GM23248 (cell line): Measurements from ENCODE around the gene POC1A. TPM values are rescaled to one million over a fixed set of nuclear protein-coding genes. Genes with fewer than 3 reads are reported as not detected.

ENCODE experiments used
- DNase-seq: peaks from one replicate; pipeline ENCODE4 v3.0.0-alpha.2; 2015
- H2AFZ ChIP-seq: fragments of 200-600 bp; sonication (generic); 2 replicates; pipeline ENCODE4 v1.6.1; 2016; ENCODE audit warnings: antibody characterized with exemption
- H3F3A ChIP-seq: fragments of 200-600 bp; sonication (generic); 2 replicates; pipeline ENCODE4 v1.6.1; 2016; ENCODE audit warnings: mild to moderate bottlenecking, antibody characterized with exemption, mixed run types; ENCODE audit not compliant: insufficient read depth
- H3K27ac ChIP-seq: fragments of 200-600 bp; sonication (generic); 2 replicates; pipeline ENCODE4 v1.5.1; 2016; ENCODE audit warnings: mild to moderate bottlenecking
- H3K27me3 ChIP-seq: fragments of 200-600 bp; sonication (generic); replicated peaks from 2 replicates; pipeline ENCODE4 v1.6.1; 2016; ENCODE audit warnings: mild to moderate bottlenecking; ENCODE audit not compliant: insufficient read depth
- H3K36me3 ChIP-seq: fragments of 200-600 bp; sonication (generic); 2 replicates; pipeline ENCODE4 v1.6.1; 2016; ENCODE audit warnings: low read depth, mild to moderate bottlenecking
- H3K4me1 ChIP-seq: fragments of 200-600 bp; sonication (generic); 2 replicates; pipeline ENCODE4 v1.6.1; 2016; ENCODE audit warnings: mild to moderate bottlenecking; ENCODE audit not compliant: insufficient read depth
- H3K4me2 ChIP-seq: fragments of 200-600 bp; sonication (generic); one replicate; pipeline ENCODE4 v1.6.1; 2016; ENCODE audit warnings: mild to moderate bottlenecking; ENCODE audit not compliant: unreplicated experiment
- H3K4me3 ChIP-seq: fragments of 200-600 bp; sonication (generic); 2 replicates; pipeline ENCODE4 v1.5.1; 2016; ENCODE audit warnings: mild to moderate bottlenecking
- H3K79me2 ChIP-seq: fragments of 200-600 bp; sonication (generic); 2 replicates; pipeline ENCODE4 v1.6.1; 2016; ENCODE audit warnings: mild to moderate bottlenecking; ENCODE audit not compliant: insufficient read depth
- H3K9ac ChIP-seq: fragments of 200-600 bp; sonication (generic); 2 replicates; pipeline ENCODE4 v1.6.1; 2016; ENCODE audit warnings: mild to moderate bottlenecking
- H3K9me2 ChIP-seq: fragments of 200-600 bp; sonication (generic); 2 replicates; pipeline ENCODE4 v1.6.1; 2016; ENCODE audit warnings: mixed run types, mild to moderate bottlenecking, moderate library complexity; ENCODE audit not compliant: insufficient read depth
- H3K9me3 ChIP-seq: fragments of 200-600 bp; sonication (generic); one replicate; pipeline ENCODE4 v1.6.1; 2017; ENCODE audit warnings: low read depth
- H4K20me1 ChIP-seq: fragments of 200-600 bp; sonication (generic); 2 replicates; pipeline ENCODE4 v1.6.0; 2016; ENCODE audit not compliant: insufficient read depth
- EZH2 ChIP-seq: fragments of 200-600 bp; sonication (generic); IDR thresholded peaks from 2 replicates; pipeline ENCODE4 v1.6.1; 2018; ENCODE audit warnings: antibody characterized with exemption, mild to moderate bottlenecking; ENCODE audit not compliant: insufficient read depth, poor library complexity, severe bottlenecking
- EZH2phosphoT487 ChIP-seq: fragments of 200-600 bp; sonication (generic); IDR thresholded peaks from 2 replicates; pipeline ENCODE4 v1.6.1; 2018; ENCODE audit warnings: antibody characterized with exemption, moderate library complexity, mild to moderate bottlenecking, low read depth; ENCODE audit not compliant: insufficient read depth
- WGBS, 2 experiments: methylation state at CpG; one replicate each; pipeline ENCODE4 v1.1.6; 2015 to 2017; ENCODE audit warnings: low lambda C conversion rate in 2 of 2, low coverage in 1 of 2; ENCODE audit errors: missing lambda C conversion rate in 2 of 2; 5-methylcytosine and 5-hydroxymethylcytosine counted together
- in situ Hi-C: fragments of 300-500 bp; cut with MboI; formaldehyde crosslinking; loops from 2 replicates; pipeline ENCODE4 v1.15.0; 2020
- polyA plus RNA-seq: library from polyadenylated mRNA; unstranded; fragments of >200 nt; fragmentation: Nextera tagmentation; extraction: Ambion mirVana; gene quantifications from 2 replicates; pipeline ENCODE4 v1.2.1, GENCODE V29; 2016
- total RNA-seq: library from RNA; depleted of rRNA; stranded (reverse); fragments of >200 nt; shearing (Covaris generic); gene quantifications from 2 replicates; pipeline ENCODE4 v1.2.3, GENCODE V29; 2014

POC1A gene
- total and polyA plus RNA-seq, 2 experiments from 2014 or later = 5.2 to 11.0 TPM

DNA sequence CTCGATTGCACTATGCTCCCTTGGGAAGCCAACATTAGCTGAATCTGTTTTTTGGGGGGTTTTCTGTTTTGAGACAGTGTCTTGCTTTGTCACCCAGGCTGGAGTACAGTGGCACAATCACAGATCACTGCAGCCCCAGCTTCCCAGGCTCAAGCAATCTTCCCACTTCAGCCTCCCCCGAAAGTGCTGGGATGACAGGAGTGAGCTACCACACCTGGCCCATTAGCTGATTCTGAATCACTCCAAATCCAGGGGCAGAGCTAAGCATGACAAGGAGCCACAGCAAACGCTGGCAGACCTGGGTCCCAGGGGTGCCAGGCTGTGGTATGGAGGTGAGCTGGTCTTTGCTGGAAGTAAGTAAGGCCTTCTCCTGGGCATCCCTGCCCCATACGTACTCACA is 18.9 kb downstream of the POC1A start:
- Histone ChIP-seq H3K79me2 (no peaks in the 10 kb centered on the region), H2AFZ (no peak overlapping the region), H3K4me1 (no peaks in the 10 kb centered on the region), H3K36me3 (no peaks in the 10 kb centered on the region), H3K9me2 (no peaks in the 10 kb centered on the region), H3F3A (no peaks in the 10 kb centered on the region), H3K27me3 (no peaks in the 10 kb centered on the region), H3K4me2 (no peak overlapping the region), H3K4me3 (no peak overlapping the region), H3K27ac (no peak overlapping the region), H4K20me1 (no peaks in the 10 kb centered on the region), H3K9ac (no peak overlapping the region), H3K9me3 (no peaks in the 10 kb centered on the region)
- WGBS, 2 experiments = 76 to 80% methylated on average over 4 of the region's 4 CpGs
- in situ Hi-C loops = no loop called here
- no peak for TF ChIP-seq EZH2
- no peak for TF ChIP-seq EZH2phosphoT487
- no peak for DNase-seq

DNA sequence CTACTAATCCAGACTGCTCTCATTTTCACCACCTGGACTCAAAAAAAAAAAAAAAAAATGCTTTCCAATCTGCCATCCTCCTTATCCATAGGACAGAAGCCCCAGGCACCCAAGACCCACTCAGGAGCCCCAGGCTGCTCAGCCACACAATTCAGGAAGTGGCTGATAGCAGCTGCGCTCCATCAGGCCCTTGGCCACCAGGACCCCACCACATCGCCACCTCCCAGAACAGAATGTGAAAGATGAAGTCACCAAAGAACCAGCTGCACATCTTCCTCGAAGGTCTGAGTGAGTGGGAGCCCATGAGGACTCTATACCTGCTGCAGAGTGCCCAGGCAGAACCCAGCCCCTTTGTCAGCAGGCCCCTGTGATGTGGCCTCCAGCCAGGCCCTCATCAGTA is 19.5 kb downstream of the POC1A start:
- no peaks in the 10 kb centered on the region for H3K36me3 ChIP-seq
- DNase-seq = no peak
- no peaks in the 10 kb centered on the region for H3K9me3 ChIP-seq
- H3K27ac ChIP-seq = no peak overlapping the region
- TF ChIP-seq EZH2 = no peak
- TF ChIP-seq EZH2phosphoT487 = no peak
- 95 to 98% methylated on average over 3 of the region's 3 CpGs for WGBS, 2 experiments
- H3K4me2 ChIP-seq = no peak overlapping the region
- H2AFZ ChIP-seq = no peak overlapping the region
- no peaks in the 10 kb centered on the region for H4K20me1 ChIP-seq
- no peaks in the 10 kb centered on the region for H3K79me2 ChIP-seq
- H3K9ac ChIP-seq = no peak overlapping the region
- H3K9me2 ChIP-seq = no peaks in the 10 kb centered on the region
- H3K4me1 ChIP-seq = no peaks in the 10 kb centered on the region
- no peaks in the 10 kb centered on the region for H3K27me3 ChIP-seq
- H3F3A ChIP-seq = no peaks in the 10 kb centered on the region
- in situ Hi-C loops = no loop called here
- H3K4me3 ChIP-seq = no peak overlapping the region

DNA sequence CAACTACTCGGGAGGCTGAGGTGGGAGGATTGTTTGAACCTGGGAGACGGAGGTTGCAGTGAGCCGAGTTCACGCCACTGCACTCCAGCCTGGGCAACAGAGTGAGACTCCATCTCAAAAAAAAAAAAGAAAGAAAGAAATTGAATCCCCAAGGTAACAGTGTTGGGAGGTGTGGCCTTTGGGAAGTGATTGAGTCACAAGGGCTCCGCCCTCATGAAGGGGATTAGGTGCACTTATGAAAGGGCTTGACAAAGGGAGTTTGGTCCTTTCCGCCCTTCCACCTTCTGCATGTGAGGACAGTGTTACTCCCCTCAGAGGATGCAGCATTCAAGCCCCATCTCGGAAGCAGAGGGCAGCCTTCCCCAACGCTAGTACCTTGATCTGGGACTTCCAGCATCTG is 21.3 kb downstream of the POC1A start:
- Histone ChIP-seq H3K79me2 (no peaks in the 10 kb centered on the region), H3K27me3 (no peaks in the 10 kb centered on the region), H2AFZ (no peak overlapping the region), H3K36me3 (no peaks in the 10 kb centered on the region), H4K20me1 (no peaks in the 10 kb centered on the region), H3F3A (0 out of 2 replicates have a peak, but pooled peaks cover 4% of the 10 kb centered on the region), H3K4me1 (peaks cover 7% of the 10 kb centered on the region; the same call in 1 of the 2 replicates), H3K9ac (no peak overlapping the region), H3K9me3 (no peaks in the 10 kb centered on the region), H3K9me2 (no peaks in the 10 kb centered on the region), H3K4me2 (no peak overlapping the region), H3K27ac (no peak overlapping the region), H3K4me3 (no peak overlapping the region)
- WGBS, 2 experiments = 94 to 96% methylated on average over 8 of the region's 8 CpGs
- in situ Hi-C loops = no loop called here
- no peak for DNase-seq
- TF ChIP-seq EZH2phosphoT487 (no peak), EZH2 (no peak)

DNA sequence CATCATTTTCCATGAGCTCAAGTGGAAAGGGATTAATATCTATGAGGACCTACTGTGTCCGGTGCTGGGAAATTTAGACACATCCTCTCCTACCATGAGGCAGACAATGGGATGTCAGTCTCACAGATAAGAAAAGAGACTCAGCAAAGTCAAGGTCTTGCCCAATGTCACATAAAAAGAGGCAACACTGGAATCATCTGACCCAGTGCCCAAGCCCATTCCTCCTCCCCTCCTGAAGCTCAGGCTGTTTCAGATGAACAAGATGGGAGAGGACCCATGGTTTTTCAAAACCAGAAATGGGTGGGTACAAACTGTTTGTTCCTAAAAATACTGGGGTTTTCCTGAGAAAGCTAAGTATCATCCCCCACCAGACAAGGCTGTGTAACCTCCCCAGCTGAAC is 22.2 kb downstream of the POC1A start:
- no peaks in the 10 kb centered on the region for H3K36me3 ChIP-seq
- in situ Hi-C loops = no loop called here
- H3F3A ChIP-seq = 0 out of 2 replicates have a peak, but pooled peaks cover 4% of the 10 kb centered on the region
- no peaks in the 10 kb centered on the region for H4K20me1 ChIP-seq
- WGBS, 2 experiments = 100% methylated on average over 1 of the region's 1 CpG
- H3K79me2 ChIP-seq = no peaks in the 10 kb centered on the region
- H3K4me3 ChIP-seq = no peak overlapping the region
- no peaks in the 10 kb centered on the region for H3K9me2 ChIP-seq
- no peak overlapping the region for H2AFZ ChIP-seq
- no peak overlapping the region for H3K27ac ChIP-seq
- H3K27me3 ChIP-seq = no peaks in the 10 kb centered on the region
- H3K4me2 ChIP-seq = no peak overlapping the region
- TF ChIP-seq EZH2phosphoT487 = no peak
- no peak for TF ChIP-seq EZH2
- DNase-seq = no peak
- peaks cover 9% of the 10 kb centered on the region; the same call in 1 of the 2 replicates for H3K4me1 ChIP-seq
- H3K9me3 ChIP-seq = no peaks in the 10 kb centered on the region
- H3K9ac ChIP-seq = no peak overlapping the region

DNA sequence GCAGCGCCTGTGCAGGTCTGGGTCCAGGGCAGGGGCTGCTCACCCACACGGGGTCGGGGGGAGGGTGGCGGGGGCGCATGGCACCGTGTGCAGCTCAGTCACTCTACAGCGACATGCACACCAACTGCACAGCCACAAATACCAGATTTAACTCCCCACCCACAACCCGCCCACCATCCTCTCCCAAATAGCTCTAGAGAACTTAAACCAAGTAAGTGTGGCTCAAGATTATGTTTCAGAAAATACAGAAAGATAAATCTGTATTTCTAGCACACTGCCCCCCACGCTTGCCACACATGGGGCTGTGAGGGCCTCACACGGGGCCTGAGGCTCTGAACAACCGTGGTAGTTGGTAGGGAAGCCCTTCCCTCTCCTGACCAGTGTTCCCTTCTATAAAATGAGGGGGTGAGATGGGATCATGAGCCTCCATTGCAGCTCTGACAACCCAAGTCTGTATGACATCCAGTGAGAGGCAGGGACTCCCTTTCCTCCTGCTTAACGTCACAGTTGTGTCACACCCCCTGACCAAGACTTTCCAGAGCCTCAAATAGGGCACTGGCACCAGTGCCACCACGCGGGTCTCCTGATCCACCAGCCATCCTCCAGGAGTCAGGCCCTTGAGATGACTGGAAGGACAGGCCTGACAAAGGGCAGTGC is 23.1 kb downstream of the POC1A start:
- no peak overlapping the region for H3K4me3 ChIP-seq
- H3K27me3 ChIP-seq = no peaks in the 10 kb centered on the region
- H3K36me3 ChIP-seq = no peaks in the 10 kb centered on the region
- H3K9me2 ChIP-seq = no peaks in the 10 kb centered on the region
- no peaks in the 10 kb centered on the region for H4K20me1 ChIP-seq
- no peak overlapping the region for H2AFZ ChIP-seq
- TF ChIP-seq EZH2phosphoT487 (no peak), EZH2 (no peak)
- peaks cover 14% of the 10 kb centered on the region for H3K4me1 ChIP-seq
- no peak for DNase-seq
- no peaks in the 10 kb centered on the region for H3K9me3 ChIP-seq
- no peak overlapping the region for H3K9ac ChIP-seq
- H3K79me2 ChIP-seq = no peaks in the 10 kb centered on the region
- 0 out of 2 replicates have a peak, but pooled peaks cover 4% of the 10 kb centered on the region for H3F3A ChIP-seq
- no peak overlapping the region for H3K27ac ChIP-seq
- in situ Hi-C loops = no loop called here
- H3K4me2 ChIP-seq = no peak overlapping the region
- 76 to 83% methylated on average over 8 to 14 of the region's 14 CpGs for WGBS, 2 experiments
